Esophagus muscularis mucosa (tissue), 3 donors: ENCODE results near the gene TBC1D9B.

Source experiments
- CTCF ChIP-seq, 3 experiments: fragments of 200-600 bp in 2 of 3; fragments of 450-650 bp in 1 of 3; sonication (generic) in 2 of 3; IDR thresholded peaks; one replicate each; pipeline ENCODE4 v1.5.1; 2017 to 2019; ENCODE audit warnings: antibody characterized with exemption in 3 of 3, mild to moderate bottlenecking in 2 of 3, moderate library complexity in 1 of 3
- POLR2AphosphoS5 ChIP-seq, 2 donors: sonication (generic); formaldehyde crosslinking; IDR thresholded peaks; one replicate each; pipeline ENCODE4 v1.6.1; 2017; ENCODE audit warnings: antibody characterized with exemption in 2 of 2

- TF ChIP-seq CTCF (IDR thresholded peaks at IDR 0.05), result no peak
- no peak for TF ChIP-seq POLR2AphosphoS5 (IDR thresholded peaks at IDR 0.05)
These were observed 38.6 kb downstream of the TBC1D9B start for GRCh38 chr5:179869101-179869500.
